HS-5 (cell line): Measurements from ENCODE around the gene OTOP3.

Source experiments
- DNase-seq: peaks from one replicate; pipeline ENCODE4 v3.0.0-alpha.2; 2012; ENCODE audit warnings: low read depth

OTOP3 gene

DNA sequence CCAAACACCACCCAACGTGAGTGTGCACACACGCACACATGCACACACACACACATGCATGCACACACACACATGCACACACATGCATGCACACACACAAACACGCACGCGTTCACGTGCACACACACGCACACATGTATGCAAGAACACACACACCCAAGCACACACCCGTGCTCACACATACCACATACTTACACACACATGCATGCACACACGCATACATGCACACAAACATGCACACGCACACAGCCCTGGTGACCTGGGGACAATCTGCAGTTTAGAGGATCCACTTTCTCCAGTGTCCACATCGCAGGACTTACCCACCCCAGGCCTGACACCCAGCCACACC, 18.9 kb upstream of the OTOP3 start:
- no peak for DNase-seq

DNA sequence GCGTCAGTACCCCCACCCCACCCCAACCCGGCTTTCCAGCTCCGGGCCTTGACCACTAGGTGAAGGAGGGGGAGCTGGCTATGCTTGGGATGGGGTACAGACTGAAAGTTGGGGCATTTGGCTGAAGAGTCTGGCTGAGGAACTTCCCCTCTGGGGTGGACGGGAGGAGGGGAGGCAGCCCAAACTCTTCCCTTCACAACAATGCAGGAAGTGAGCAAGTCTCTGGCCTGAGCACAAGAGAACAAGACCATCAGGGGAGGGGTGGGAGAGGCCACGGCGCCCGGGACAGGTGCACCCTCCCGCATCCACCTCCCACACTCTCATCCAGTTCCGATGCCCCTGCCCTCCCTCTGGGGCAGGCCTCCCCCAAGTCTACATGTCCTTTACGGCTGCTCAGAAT, 18.3 kb upstream of the OTOP3 start:
- no peak for DNase-seq

DNA sequence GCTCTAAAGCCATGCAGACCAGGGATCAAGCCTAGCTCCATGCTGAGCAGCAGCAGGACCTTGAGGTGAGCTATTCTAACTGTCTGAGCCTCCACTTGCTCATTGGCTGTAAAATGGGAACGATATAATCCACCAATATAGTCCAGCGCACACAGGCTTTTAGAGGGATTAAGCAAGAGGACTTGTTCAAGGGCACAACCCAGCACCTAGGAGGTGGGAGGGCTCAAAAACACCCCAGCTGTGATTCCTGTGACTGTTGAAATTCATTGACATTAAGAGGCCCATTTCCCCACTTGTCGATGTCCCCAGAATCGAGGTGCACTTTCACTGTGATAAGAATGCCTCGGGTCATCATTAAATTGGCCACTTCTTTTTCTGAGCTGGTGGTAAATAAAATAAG, 16.8 kb upstream of the OTOP3 start:
- DNase-seq: no peak

DNA sequence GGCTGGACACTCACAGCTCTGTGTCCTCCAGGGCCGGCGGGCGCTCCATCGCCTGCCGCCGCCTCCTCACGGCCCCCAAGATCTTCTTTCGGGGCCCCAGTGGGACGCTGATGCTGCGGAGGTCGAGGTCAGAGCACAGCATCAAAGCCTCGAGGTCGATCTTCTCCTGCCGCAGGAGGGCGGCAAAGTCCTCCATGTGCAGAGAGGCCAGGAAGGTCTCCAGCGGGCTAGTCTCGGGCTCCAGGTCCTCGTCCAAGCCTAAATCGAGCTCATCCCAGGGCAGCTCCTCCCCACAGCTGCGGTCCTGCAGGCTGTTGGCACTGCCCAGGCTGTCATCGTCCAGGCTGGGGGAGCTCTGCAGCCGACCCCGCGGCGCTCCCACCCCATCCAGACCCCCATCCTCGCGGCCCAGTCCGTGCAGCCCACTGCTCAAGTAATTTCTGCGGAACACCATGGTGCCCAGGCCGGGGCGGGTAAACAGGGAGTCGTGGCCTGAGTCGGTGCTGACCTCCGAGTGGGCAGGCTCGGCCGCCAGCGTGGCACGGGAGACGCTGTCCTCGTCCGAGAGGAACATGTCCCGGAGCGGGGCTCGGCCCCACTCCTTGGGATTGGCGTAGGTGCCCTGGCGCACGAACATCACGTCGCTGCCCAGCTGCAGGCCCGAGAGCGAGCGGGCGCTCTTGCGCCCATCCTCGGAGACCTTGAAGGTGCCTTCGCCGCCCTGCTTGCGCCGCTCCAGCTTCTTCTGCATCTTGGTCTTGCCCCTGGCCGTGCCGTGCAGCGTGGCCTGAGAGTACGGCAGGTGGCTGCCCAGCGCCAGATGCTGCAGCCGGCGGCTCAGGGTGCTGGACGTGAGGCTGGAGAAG, 16.0 kb upstream of the OTOP3 start:
- DNase-seq: no peak

DNA sequence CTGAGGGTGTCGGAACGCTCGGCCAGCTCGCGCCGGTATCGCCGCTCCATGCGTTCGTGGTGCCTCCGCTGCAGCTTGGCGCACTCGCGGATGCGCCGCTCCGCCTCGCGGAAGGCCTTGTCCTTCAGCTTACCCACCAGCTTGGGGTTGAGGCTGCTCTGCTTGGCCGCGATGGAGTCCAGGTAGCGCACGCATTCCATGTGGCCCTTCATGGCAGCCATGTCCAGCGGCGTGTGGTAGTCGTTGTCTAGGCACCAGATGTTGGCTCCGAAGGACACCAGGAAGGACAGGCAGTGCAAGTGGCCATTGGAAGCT, 15.4 kb upstream of the OTOP3 start:
- no peak for DNase-seq

DNA sequence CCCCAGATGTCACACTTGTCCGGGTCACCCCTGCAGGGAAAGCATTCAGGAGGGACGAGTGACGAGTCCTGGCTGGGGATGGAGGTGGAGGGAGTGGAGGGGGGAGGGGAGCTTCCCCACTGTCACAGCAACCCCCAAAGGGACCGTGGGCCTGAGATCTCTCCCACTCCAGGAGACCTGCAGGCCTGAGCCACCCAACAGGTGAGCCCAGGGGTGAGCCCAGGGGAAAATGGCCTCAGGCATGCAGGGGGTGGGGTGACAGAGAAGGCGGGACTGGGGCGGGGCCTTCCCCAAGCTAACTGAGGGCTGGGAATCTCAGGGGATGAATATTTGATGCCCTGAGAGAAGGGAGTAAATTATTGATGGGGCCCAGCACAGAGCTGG, 15.1 kb upstream of the OTOP3 start:
- no peak for DNase-seq

DNA sequence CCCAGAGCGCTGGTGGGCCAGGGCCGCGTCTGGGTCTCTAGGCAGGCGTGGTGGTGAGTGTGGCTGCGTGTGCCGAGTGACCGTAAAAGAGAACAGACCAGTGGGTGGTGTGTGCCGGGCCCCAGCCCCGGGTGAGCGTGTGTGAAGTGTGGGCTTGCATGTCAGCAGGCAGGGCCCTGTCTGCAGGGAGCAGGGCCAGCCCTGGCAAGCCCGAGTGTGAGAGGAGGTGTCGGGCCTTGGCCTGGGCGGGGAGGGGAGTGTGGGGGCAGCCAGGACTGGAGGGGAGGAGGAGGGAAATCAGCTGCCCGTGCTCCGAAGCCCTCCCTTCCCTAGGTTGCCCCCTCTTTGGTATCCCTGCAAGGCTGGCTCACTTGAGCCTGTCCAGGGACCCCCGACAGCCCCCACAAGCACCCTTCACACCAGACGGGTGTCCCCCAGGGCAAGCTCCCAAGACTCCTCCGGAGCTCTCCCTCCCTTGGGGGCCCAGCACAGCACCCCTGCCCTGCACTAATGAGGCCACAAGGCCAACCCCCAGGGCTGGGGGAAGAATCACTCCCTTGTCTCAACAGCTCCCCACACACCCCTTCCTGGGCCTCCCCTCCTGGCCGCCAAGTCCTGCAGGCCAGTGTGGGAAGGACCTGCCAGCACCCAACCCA, 14.5 kb upstream of the OTOP3 start:
- DNase-seq: no peak

DNA sequence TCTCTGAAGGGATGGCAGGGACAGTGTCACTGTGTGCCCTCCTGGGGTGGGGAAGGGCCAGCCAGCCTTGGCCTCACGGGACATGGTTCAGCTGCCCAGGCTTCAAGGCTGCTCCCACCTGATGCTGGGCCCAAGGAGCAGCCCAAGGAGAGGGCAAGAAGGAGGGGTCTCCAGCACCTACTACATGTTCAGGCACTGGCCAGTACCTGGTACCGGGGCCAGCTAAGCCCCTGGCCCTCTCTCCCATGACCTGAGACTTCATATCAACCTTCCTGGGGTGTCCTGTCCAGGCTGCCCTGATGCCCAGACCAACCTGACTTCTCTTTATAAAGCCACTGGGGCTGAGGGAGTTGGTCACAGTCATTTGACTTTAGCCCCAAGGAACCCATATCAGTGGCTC, 13.9 kb upstream of the OTOP3 start:
- DNase-seq: no peak

DNA sequence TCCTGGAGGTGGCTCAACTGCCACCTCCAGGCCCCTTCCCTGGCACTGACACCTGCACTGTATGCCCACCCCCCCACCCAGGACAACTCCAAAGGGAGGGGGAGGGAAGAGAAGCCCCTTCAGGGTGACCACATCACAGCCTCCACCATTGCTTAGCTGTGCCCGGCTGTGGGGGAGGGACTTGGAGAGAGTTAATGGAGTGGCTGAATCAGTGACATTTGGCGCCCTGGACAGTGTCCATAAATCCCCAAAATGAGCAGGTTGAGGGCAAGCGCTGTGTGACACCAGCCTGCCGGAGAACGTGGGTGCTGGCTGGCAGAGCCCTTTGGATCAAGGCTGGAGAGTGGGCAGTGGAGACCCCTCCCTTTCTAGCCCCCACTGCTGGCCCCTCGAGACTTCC, 13.5 kb upstream of the OTOP3 start:
- DNase-seq: no peak

DNA sequence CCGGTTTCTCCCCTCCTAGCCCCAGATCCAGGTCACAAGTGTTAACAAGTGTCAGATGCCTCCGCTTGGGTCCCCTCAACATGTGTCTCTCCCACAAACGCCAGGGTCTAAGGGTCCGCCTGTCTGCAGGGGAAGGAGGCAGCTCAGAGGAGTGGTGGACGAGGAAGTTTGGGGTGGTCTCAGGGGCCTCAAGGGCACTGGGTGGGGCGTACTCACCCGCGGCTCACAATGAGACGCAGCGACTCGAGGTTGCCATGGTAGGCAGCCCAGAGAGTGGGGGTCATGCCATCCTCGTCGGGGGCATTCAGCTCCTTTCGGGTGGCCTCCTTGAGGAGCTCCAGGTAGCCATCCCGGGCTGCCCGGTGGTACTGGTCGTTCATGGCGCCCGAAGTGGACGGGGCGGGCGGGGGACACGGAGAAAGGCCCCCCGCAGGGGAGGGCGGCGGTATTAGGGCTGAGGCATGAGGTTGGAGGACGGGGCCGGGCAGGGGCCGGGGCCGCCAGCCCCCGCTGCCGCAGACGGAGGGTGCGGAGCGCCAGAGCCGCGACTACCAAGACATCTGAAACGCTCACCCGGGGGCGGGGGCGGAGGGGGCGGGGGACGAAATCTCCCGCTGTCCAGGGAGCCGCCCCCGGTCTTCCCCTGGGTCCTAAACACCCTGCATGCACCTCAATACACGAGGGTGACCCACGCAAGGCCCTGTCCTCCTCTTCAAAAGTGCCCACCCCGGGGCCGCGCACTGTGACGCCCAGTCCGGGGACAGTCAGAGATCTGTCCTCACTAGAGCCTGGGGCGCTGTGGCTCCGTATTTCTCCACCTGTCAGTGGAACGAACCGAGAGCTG, 12.8 kb upstream of the OTOP3 start, which contains the start of gene USH1G:
TSS of gene USH1G (minus strand) at position 562 of the 844 bp plus-strand sequence. CDS start at position 380, 182 bp downstream.
- DNase-seq: no peak

DNA sequence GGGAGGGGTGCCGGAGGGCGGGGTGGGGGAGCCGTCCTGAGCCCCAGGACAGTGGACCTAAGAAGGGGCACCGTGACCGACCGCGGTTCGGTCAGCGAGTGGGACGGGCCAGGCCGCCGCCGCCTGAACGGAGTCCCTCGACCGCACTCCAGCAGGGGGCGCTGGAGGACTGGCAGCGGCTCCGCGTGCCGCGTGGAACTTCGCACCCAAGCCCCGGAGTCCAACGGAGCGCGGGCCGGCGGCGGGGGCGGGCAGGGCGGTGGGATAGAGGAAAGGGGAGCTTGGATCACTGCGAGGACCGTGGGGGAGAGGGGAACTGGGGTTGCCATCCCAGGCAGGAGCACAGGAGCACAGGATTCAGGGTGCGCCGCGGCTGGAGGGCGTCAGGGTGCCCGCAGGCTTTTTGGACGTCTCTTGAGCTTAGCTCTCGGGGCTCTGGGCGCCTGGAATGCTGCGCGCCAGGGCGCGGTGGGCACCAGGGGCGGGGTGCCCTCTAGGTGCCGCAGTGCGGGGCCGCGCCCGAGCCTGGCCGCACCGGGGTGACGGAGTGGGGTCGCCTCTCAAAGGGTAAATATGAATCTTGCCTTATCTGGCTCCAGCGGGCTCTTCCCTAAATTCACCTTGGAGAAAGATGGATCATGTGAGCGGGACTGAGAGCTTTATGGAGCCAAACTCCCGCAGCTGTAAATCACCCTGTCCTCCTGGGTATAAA, 12.0 kb upstream of the OTOP3 start:
- DNase-seq: no peak

DNA sequence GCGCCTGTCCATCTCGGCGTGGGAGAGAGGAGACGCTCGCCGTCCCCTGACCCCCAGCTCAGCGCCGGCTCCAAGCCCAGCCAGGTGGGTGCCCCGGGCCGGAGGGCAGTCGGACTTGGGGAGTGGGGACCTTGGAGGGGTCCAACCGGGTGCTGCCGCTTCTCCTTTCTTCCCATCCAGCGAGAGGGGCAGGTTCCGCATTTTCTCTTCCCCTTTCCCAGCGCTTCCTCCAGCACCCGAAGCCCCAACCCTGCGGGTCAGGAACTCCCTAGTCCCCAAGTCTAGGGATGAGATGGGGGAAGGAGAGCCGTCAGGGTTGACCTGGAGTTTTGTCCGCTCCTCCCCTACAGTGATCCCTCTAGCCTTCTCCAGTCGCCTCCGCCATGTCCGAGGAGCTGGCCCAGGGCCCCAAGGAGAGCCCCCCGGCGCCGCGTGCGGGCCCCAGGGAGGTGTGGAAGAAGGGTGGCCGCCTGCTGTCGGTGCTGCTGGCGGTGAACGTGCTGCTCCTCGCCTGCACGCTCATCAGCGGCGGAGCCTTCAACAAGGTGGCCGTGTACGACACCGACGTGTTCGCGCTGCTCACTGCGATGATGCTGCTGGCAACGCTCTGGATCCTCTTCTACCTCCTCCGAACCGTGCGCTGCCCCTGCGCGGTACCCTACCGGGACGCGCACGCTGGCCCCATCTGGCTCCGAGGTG, 11.3 kb upstream of the OTOP3 start, which contains the start of gene OTOP2:
TSS of gene OTOP2 (plus strand) at position 24 of the 699 bp plus-strand sequence. CDS start at position 384, 360 bp downstream.
- no peak for DNase-seq

DNA sequence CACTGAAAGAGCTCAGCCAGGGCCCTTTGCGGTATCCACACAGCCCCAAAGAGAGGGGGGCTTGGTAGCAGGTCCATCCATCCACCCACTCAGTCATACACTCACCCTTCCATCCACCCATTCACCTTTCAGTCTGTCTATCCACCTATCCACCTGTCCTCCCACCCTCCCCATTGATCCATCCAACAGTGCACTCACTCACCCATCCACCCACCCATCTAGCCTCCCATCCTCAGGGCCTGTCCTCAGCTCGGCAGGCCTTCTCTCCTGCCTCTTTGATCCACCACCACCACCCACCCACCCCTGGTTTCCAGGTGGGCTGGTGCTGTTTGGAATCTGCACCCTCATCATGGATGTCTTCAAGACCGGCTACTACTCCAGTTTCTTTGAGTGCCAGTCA, 10.5 kb upstream of the OTOP3 start:
- no peak for DNase-seq

DNA sequence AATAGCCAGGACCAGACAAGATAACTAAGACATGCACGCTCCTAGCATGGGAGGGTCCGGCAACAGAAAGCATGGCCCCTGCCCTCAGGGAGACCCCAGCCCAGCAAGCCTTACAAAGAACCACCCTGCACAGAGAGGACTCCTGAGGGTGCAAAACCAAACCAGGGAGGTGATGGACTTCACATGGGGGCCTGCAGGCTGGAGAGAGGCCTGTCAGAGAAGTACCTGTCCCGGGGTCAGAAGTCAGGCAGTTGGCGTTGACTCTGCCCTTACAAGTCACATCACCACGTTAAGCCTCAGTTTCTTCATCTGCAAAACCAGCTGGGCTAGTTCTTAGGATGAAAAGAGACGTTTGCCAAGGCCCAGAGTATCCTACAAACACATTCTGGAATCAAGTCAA, 6.9 kb upstream of the OTOP3 start:
- no peak for DNase-seq

DNA sequence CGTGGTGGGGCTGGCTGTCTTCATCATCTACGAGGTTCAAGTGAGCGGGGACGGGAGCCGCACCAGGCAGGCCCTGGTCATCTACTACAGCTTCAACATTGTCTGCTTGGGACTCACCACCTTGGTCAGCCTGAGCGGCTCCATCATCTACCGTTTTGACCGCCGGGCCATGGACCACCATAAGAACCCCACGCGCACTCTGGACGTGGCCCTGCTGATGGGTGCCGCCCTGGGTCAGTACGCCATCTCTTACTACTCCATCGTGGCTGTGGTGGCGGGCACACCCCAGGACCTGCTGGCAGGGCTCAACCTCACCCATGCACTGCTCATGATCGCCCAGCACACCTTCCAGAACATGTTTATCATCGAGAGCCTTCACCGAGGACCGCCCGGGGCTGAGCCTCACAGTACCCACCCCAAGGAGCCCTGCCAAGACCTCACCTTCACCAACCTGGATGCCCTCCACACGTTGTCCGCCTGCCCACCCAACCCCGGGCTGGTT, 5.1 kb upstream of the OTOP3 start:
- DNase-seq: no peak

DNA sequence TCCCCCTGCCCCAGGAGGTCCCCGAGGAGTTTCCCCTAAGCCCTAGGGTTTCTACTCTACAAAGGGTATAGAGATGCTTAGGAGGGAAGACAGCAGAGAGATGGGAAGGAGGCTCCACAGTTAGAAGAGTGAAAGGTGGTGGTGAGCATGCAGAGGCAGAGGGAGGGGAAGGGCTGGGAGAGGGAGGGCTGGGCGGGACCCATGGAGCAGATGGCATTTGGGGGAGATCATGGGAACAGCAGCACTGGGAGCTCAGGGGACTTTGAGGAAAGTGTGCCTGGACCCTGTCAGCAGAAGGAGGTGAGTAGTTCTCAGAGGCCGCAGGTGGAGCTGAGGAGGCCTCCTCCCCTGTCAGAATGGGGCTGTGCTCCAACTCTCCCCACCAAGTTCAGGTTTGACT, 650 bp upstream of the OTOP3 start:
- DNase-seq: no peak

DNA sequence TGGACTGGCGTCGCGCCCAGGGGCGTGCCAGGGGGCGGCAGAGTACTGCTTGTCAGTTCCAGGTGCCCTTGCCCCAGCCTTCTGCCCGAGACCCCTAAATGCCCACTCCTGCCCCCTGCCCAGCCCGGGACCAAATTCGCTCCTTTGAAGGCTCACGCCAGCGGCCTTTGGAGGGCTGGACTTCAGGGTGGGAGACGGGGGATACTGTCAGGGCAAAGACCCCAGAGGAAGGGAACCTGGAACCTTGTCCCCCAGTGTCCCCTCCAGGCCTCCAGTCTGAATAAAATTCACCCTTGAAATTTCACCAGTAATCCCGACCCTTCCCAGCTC, 737 bp downstream of the OTOP3 start:
- no peak for DNase-seq

DNA sequence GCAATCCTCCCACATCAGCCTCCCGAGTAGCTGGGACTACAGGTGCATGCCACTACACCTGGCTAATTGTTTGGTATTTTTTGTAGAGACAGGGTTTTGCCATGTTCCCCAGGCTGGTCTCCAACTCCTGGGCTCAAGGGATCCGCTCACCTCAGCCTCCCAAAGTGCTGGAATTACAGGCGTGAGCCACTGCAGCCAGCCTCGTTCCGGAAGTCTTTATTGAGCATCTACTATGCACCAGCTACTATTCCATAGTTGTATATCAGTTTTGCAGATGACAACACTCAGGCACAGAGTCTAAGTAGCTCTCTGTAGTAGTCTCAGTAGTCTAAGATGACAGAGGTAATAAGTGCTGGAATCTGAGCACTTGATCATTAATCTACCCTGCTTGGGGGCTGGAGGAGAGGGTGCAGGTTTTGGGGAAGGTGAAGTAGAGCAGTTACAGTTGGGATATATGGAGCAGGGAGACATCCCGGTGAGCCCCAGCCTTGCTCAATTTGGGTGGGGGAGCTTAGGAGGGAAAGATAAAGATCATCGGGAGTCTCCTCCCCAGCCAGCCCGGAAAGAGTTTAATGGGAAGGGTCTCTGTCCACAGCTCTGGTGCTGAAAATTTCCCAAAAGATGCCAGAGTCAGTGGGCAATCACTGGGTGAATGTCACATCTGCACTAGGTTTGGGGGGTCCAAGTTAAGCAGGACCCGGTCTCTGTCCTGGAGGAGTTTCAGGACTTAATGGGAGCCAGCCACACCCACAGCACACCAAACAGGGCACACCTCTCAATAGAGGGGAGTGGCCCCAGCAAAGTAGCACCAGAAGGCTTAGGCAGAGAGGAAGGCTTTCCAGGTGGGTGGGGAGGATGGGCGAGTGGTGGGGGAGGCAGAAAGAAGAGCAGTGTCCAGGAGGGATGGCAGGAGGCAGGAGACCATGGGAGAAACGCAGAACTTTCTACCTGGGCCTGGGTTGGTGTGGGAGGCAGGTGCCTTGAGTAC, 1.7 kb downstream of the OTOP3 start:
- DNase-seq: no peak

DNA sequence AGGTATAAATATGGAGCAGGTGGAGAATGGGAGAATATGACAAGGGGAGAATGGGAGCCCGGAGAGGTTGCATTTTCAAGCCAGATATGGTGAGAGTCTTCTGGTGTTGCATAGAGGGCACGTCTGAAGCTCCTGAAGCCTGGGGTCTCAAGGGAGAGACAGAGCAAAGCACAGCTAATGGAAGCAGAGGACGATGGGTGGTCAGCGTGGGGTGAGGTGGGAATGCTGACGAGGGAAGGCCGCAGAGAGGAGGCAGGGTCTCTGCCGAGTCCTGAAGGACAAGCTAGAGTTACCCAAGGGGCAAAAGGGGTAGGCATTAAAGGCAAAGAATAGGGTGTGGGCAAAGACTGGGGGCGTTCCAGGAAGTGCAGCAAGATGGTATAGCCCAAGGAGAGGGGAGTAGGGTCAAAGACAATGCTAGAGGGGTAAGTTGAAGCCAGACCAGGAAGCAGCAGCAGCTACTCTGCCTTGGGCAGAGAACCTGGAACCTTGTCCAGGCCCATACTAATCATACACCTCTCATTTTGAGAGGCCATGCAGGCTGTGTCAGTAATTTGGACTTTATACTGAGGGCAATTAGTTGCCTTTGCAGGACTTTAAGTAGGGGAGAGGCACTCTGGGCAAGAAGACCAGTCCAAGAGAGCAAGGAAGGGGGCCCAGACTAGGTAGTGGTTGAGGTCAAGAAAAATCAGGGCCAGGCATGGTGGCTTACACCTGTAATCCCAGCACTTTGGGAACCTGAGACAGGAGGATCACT, 2.7 kb downstream of the OTOP3 start:
- DNase-seq: no peak

DNA sequence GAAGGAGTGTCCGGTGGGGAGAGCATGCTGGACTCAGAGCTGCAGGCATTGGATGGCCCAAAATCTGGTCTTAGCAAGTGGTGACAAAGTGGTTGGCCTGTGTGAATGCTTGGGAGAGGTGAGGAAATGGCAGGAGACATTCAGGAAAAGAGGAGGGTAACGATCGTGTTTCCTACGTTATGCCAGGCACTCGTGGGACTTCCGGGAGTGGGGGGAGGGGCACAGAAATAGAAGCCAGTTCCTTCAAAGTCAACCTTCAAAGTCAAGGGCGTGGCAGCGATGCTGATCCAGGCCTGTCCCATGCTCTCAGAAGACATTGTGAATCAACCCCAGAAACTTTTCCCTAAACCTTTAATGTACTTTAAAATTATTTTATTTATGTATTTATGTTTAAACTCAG, 3.8 kb downstream of the OTOP3 start:
- no peak for DNase-seq
